PC-9 (cell line): ENCODE measurements around the gene ZFP28.

Source experiments
- CTCF ChIP-seq: fragments of 200-600 bp; sonication (generic); conservative IDR thresholded peaks from 2 replicates; pipeline ENCODE4 v1.6.1; 2017; ENCODE audit warnings: mixed run types, antibody characterized with exemption, mild to moderate bottlenecking, moderate library complexity
- EZH2 ChIP-seq: fragments of 200-600 bp; sonication (generic); IDR thresholded peaks from 2 replicates; pipeline ENCODE4 v1.8.0; 2017; ENCODE audit warnings: antibody characterized with exemption, low read depth

GRCh38 chr19:56567274-56568120 is 28.7 kb downstream of the ZFP28 start, which contains the start of gene ZNF470:
- TF ChIP-seq CTCF (no peak), EZH2 (no peak)
